ENCODE results near the gene TSHB. TPM values are rescaled to one million over a fixed set of nuclear protein-coding genes. Genes with fewer than 3 reads are reported as not detected.

The TSHB gene
- total RNA-seq, 2 donors from 2014 or later: not detected

- Histone ChIP-seq H3K36me3 (no peaks in the 10 kb centered on the region), H3K9me3 (no peaks in the 10 kb centered on the region), H3K27me3 (replicated peaks; ENCODE audit: insufficient read depth) (no peaks in the 10 kb centered on the region), H3K4me1 (ENCODE audit: control insufficient read depth in 1 of 2, low read depth in 2 of 2) (peaks cover 33 to 57% of the 10 kb centered on the region in 2 donors), H3K27ac (peak overlapping the region in 1 of 2 donors; percentile 45), H3K4me3 (no peak overlapping the region)
- no peak for ATAC-seq (ENCODE audit: insufficient number of reproducible peaks, low FRiP score, low read depth)
- TF ChIP-seq CTCF (IDR thresholded peaks at IDR 0.05): no peak
- no peak for DNase-seq (ENCODE audit: low spot score)
Observed at GRCh38 chr1:115077286-115077983, 47.8 kb downstream of the TSHB start.

- Histone ChIP-seq H3K36me3 (no peaks in the 10 kb centered on the region), H3K4me1 (ENCODE audit: control insufficient read depth in 1 of 2, low read depth in 2 of 2) (peaks cover 28 to 52% of the 10 kb centered on the region in 2 donors), H3K27ac (peak overlapping the region in 1 of 2 donors; percentile 45), H3K9me3 (no peaks in the 10 kb centered on the region), H3K4me3 (no peak overlapping the region), H3K27me3 (replicated peaks; ENCODE audit: insufficient read depth) (no peaks in the 10 kb centered on the region)
- DNase-seq (ENCODE audit: low spot score) (no peak), ATAC-seq (ENCODE audit: insufficient number of reproducible peaks, low FRiP score, low read depth) (no peak)
- TF ChIP-seq CTCF (IDR thresholded peaks at IDR 0.05): no peak
Observed at GRCh38 chr1:115077984-115078330, 48.3 kb downstream of the TSHB start.

- Histone ChIP-seq H3K36me3 (no peaks in the 10 kb centered on the region), H3K27me3 (replicated peaks; ENCODE audit: insufficient read depth) (no peaks in the 10 kb centered on the region), H3K4me1 (ENCODE audit: control insufficient read depth in 1 of 2, low read depth in 2 of 2) (peaks cover 21 to 51% of the 10 kb centered on the region in 2 donors), H3K9me3 (no peaks in the 10 kb centered on the region), H3K4me3 (no peak overlapping the region), H3K27ac (no peak overlapping the region)
- TF ChIP-seq CTCF (IDR thresholded peaks at IDR 0.05): no peak
- no peak for ATAC-seq (ENCODE audit: insufficient number of reproducible peaks, low FRiP score, low read depth)
- no peak for DNase-seq (ENCODE audit: low spot score)
Observed at GRCh38 chr1:115078708-115079107, 49.1 kb downstream of the TSHB start.

GRCh38 chr1:115082949-115083348, 53.3 kb downstream of the TSHB start:
- H3K4me3 ChIP-seq: no peak overlapping the region
- no peaks in the 10 kb centered on the region for H3K27me3 ChIP-seq (replicated peaks; ENCODE audit: insufficient read depth)
- H3K27ac ChIP-seq: no peak overlapping the region
- H3K36me3 ChIP-seq: no peaks in the 10 kb centered on the region
- no peak for TF ChIP-seq CTCF (IDR thresholded peaks at IDR 0.05)
- no peak for DNase-seq (ENCODE audit: low spot score)
- H3K9me3 ChIP-seq: no peaks in the 10 kb centered on the region
- no peak for ATAC-seq (ENCODE audit: insufficient number of reproducible peaks, low FRiP score, low read depth)
- H3K4me1 ChIP-seq (ENCODE audit: control insufficient read depth in 1 of 2, low read depth in 2 of 2): peaks cover 23 to 51% of the 10 kb centered on the region in 2 donors

Other genes starting within 250 kb of the TSHB start
- 10 to 100 TPM; 26.0 to 43.2 TPM for gene SIKE1, start 249.1 kb upstream of the TSHB start, total RNA-seq
- not detected for gene SYCP1, start 175.0 kb upstream of the TSHB start, total RNA-seq
- 10 to 100 TPM; 26.2 to 34.3 TPM for gene TSPAN2, start 59.7 kb downstream of the TSHB start, total RNA-seq